Effector memory CD8-positive, alpha-beta T cell (primary cell): ENCODE results near the gene CFAP92.

Experiments used
- ATAC-seq: fragments of 150-1000 bp; cut with Tn5 transposase; replicated peaks from 2 replicates; pipeline ENCODE4 v1.10.0; 2021; ENCODE audit warnings: mild to moderate bottlenecking, moderate library complexity
- DNase-seq, 3 experiments: peaks; one replicate each; pipeline ENCODE4 v3.0.0; 2021
- H3K27ac Mint-ChIP-seq, 2 donors: one replicate each; pipeline ENCODE4 v1.8.0; 2022; ENCODE audit warnings: mild to moderate bottlenecking in 2 of 2, mixed read lengths in 2 of 2, moderate library complexity in 2 of 2
- H3K27me3 Mint-ChIP-seq, 2 donors: one replicate each; pipeline ENCODE4 v1.8.0; 2022; ENCODE audit warnings: mixed read lengths in 2 of 2
- H3K36me3 Mint-ChIP-seq: one replicate; pipeline ENCODE4 v1.8.0; 2022; ENCODE audit warnings: mild to moderate bottlenecking, moderate library complexity, mixed read lengths; ENCODE audit not compliant: insufficient read depth
- H3K4me1 Mint-ChIP-seq, 2 donors: one replicate each; pipeline ENCODE4 v1.8.0; 2022; ENCODE audit warnings: low read depth in 2 of 2, mixed read lengths in 2 of 2
- H3K4me3 Mint-ChIP-seq, 2 donors: one replicate each; pipeline ENCODE4 v1.8.0; 2022; ENCODE audit warnings: mild to moderate bottlenecking in 2 of 2, mixed read lengths in 2 of 2, moderate library complexity in 2 of 2
- H3K9me3 Mint-ChIP-seq, 2 donors: one replicate each; pipeline ENCODE4 v1.8.0; 2022; ENCODE audit warnings: mixed read lengths in 2 of 2

Gene CFAP92

GRCh38 chr3:129020691-129021090 lies 26.8 kb upstream of the CFAP92 start:
- Mint-ChIP-seq H3K27ac (no peak overlapping the region), H3K4me3 (no peak overlapping the region), H3K36me3 (peaks cover 4% of the 10 kb centered on the region), H3K27me3 (no peaks in the 10 kb centered on the region), H3K9me3 (no peaks in the 10 kb centered on the region), H3K4me1 (peaks cover 32% of the 10 kb centered on the region in 2 donors)
- no peak for DNase-seq
- no peak for ATAC-seq

- no peak for ATAC-seq
- Mint-ChIP-seq H3K4me1 (peaks cover 41 to 44% of the 10 kb centered on the region in 2 donors), H3K27me3 (no peaks in the 10 kb centered on the region), H3K9me3 (no peaks in the 10 kb centered on the region), H3K36me3 (no peaks in the 10 kb centered on the region), H3K27ac (peak overlapping the region in 1 of 2 donors; percentile 91), H3K4me3 (no peak overlapping the region)
- DNase-seq = no peak
Observed at GRCh38 chr3:129019266-129019665, 25.4 kb upstream of the CFAP92 start.

GRCh38 chr3:129018751-129019150 lies 24.9 kb upstream of the CFAP92 start:
- Mint-ChIP-seq H3K36me3 (peaks cover under 1% of the 10 kb centered on the region), H3K27me3 (no peaks in the 10 kb centered on the region), H3K9me3 (no peaks in the 10 kb centered on the region), H3K4me1 (peaks cover 41 to 47% of the 10 kb centered on the region in 2 donors), H3K27ac (peak overlapping the region; percentile 91 to 97), H3K4me3 (peak overlapping the region in 1 of 2 donors; percentile 17)
- no peak for ATAC-seq
- DNase-seq = no peak

GRCh38 chr3:129018271-129018670 lies 24.4 kb upstream of the CFAP92 start:
- H3K4me3 Mint-ChIP-seq = no peak overlapping the region
- ATAC-seq = no peak
- peak overlapping the region; percentile 96 to 97 for H3K27ac Mint-ChIP-seq
- no peaks in the 10 kb centered on the region for H3K9me3 Mint-ChIP-seq
- H3K36me3 Mint-ChIP-seq = peaks cover 3% of the 10 kb centered on the region
- H3K27me3 Mint-ChIP-seq = no peaks in the 10 kb centered on the region
- no peak for DNase-seq
- H3K4me1 Mint-ChIP-seq = peaks cover 41 to 47% of the 10 kb centered on the region in 2 donors

- Mint-ChIP-seq H3K36me3 (peaks cover 3% of the 10 kb centered on the region), H3K4me3 (peak overlapping the region; percentile 33 to 45), H3K27me3 (no peaks in the 10 kb centered on the region), H3K9me3 (no peaks in the 10 kb centered on the region), H3K27ac (peak overlapping the region; percentile 96 to 97), H3K4me1 (peaks cover 41 to 44% of the 10 kb centered on the region in 2 donors)
- no peak for DNase-seq
- no peak for ATAC-seq
Observed at GRCh38 chr3:129017484-129017899, 23.6 kb upstream of the CFAP92 start.

GRCh38 chr3:129016720-129017483 lies 23.0 kb upstream of the CFAP92 start:
- Mint-ChIP-seq H3K9me3 (no peaks in the 10 kb centered on the region), H3K27me3 (no peaks in the 10 kb centered on the region), H3K27ac (peak overlapping the region; percentile 96 to 97), H3K4me1 (peaks cover 37 to 38% of the 10 kb centered on the region in 2 donors), H3K4me3 (peak overlapping the region; percentile 85), H3K36me3 (peaks cover 3% of the 10 kb centered on the region)
- ATAC-seq (peak; percentile 67), DNase-seq (peak in 2 of 3 experiments; percentile 50)

- Mint-ChIP-seq H3K4me1 (peaks cover 35% of the 10 kb centered on the region in 2 donors), H3K9me3 (no peaks in the 10 kb centered on the region), H3K36me3 (peaks cover 3% of the 10 kb centered on the region), H3K27ac (peak overlapping the region; percentile 96 to 97), H3K4me3 (peak overlapping the region; percentile 85), H3K27me3 (no peaks in the 10 kb centered on the region)
- DNase-seq (peak; percentile 48 to 64 (median 57)), ATAC-seq (peak; percentile 76)
Observed at GRCh38 chr3:129016356-129016719, 22.5 kb upstream of the CFAP92 start.

GRCh38 chr3:129015388-129016105 lies 21.7 kb upstream of the CFAP92 start:
- peak overlapping the region; percentile 96 to 97 for H3K27ac Mint-ChIP-seq
- peaks cover 3% of the 10 kb centered on the region for H3K36me3 Mint-ChIP-seq
- no peaks in the 10 kb centered on the region for H3K27me3 Mint-ChIP-seq
- H3K4me1 Mint-ChIP-seq = peaks cover 35% of the 10 kb centered on the region in 2 donors
- ATAC-seq (peak; percentile 60), DNase-seq (peak; percentile 31 to 44 (median 35))
- peak overlapping the region; percentile 85 for H3K4me3 Mint-ChIP-seq
- no peaks in the 10 kb centered on the region for H3K9me3 Mint-ChIP-seq

GRCh38 chr3:129014793-129015345 lies 21.0 kb upstream of the CFAP92 start:
- no peaks in the 10 kb centered on the region for H3K9me3 Mint-ChIP-seq
- peak overlapping the region; percentile 85 for H3K4me3 Mint-ChIP-seq
- H3K36me3 Mint-ChIP-seq = peaks cover 3% of the 10 kb centered on the region
- no peak for ATAC-seq
- H3K27me3 Mint-ChIP-seq = no peaks in the 10 kb centered on the region
- peak overlapping the region; percentile 96 to 97 for H3K27ac Mint-ChIP-seq
- no peak for DNase-seq
- peaks cover 35% of the 10 kb centered on the region in 2 donors for H3K4me1 Mint-ChIP-seq

- no peaks in the 10 kb centered on the region for H3K27me3 Mint-ChIP-seq
Observed at GRCh38 chr3:129014148-129014547, 20.3 kb upstream of the CFAP92 start.

GRCh38 chr3:129013491-129013891 lies 19.6 kb upstream of the CFAP92 start:
- no peaks in the 10 kb centered on the region for H3K27me3 Mint-ChIP-seq
- DNase-seq (no peak), ATAC-seq (no peak)
- H3K9me3 Mint-ChIP-seq = no peaks in the 10 kb centered on the region
- H3K27ac Mint-ChIP-seq = peak overlapping the region; percentile 96 to 97
- H3K4me3 Mint-ChIP-seq = no peak overlapping the region
- peaks cover 3% of the 10 kb centered on the region for H3K36me3 Mint-ChIP-seq
- H3K4me1 Mint-ChIP-seq = peaks cover 31 to 32% of the 10 kb centered on the region in 2 donors

More at GRCh38 chr3:129014148-129014547, 20.3 kb upstream of the CFAP92 start:
- Mint-ChIP-seq H3K9me3 (no peaks in the 10 kb centered on the region), H3K4me3 (no peak overlapping the region), H3K27ac (peak overlapping the region; percentile 96 to 97), H3K36me3 (peaks cover 3% of the 10 kb centered on the region), H3K4me1 (peaks cover 35% of the 10 kb centered on the region in 2 donors)
- DNase-seq (no peak), ATAC-seq (no peak)

- no peaks in the 10 kb centered on the region for H3K9me3 Mint-ChIP-seq
- no peaks in the 10 kb centered on the region for H3K27me3 Mint-ChIP-seq
- ATAC-seq (no peak), DNase-seq (no peak)
- no peak overlapping the region for H3K27ac Mint-ChIP-seq
- peaks cover 12 to 18% of the 10 kb centered on the region in 2 donors for H3K4me1 Mint-ChIP-seq
- no peak overlapping the region for H3K4me3 Mint-ChIP-seq
- H3K36me3 Mint-ChIP-seq = peaks cover 3% of the 10 kb centered on the region
Observed at GRCh38 chr3:129010310-129010956, 16.6 kb upstream of the CFAP92 start.

- Mint-ChIP-seq H3K36me3 (peaks cover 3% of the 10 kb centered on the region), H3K4me3 (no peak overlapping the region), H3K4me1 (peaks cover 9 to 14% of the 10 kb centered on the region in 2 donors), H3K27ac (no peak overlapping the region), H3K27me3 (no peaks in the 10 kb centered on the region), H3K9me3 (no peaks in the 10 kb centered on the region)
- ATAC-seq = no peak
- DNase-seq = no peak
Observed at GRCh38 chr3:129009266-129009665, 15.4 kb upstream of the CFAP92 start.
